ENCODE measurements around the gene TCTN1.

Gene TCTN1

DNA sequence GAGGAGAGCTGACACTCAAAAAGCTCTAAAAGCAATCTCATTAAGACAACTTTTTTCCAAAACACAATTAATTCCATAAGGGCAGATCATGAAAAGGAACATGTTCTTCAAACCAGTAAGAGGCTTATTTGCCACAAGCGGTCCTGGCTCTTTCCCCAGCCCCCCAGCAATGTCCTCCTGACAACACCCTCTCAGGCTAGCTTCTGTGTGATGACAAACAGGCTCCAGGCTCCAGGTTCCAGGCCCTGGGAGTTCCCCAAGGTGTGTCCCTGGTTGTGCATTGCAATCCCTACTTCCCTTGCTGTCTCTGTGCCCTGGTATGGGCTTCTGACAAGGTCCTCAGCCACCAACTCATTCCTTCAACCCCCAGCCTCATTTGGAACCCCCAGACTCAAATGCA lies 66.1 kb downstream of the TCTN1 start:
- no peak for DNase-seq (ENCODE audit: low read depth in 2 of 2)

DNA sequence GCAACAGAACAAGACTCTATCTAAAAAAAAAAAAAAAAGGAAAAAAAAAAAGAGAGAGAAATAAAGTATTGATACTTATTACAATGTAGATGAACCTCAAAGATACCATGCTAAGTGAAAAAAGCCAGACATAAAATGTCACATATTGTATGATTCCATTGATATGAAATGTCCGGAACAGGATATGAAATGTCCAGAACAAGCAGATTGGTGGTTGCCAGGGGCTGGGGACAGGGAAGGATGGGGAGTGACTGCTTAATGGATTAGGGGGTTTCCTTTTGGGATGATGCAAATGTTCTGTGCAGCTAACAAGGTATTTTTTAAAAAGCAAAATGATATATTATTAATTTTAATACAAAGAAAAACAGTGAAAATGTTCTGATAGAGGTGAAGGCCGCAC lies 70.0 kb downstream of the TCTN1 start:
- no peak for DNase-seq (ENCODE audit: low read depth in 2 of 2)

DNA sequence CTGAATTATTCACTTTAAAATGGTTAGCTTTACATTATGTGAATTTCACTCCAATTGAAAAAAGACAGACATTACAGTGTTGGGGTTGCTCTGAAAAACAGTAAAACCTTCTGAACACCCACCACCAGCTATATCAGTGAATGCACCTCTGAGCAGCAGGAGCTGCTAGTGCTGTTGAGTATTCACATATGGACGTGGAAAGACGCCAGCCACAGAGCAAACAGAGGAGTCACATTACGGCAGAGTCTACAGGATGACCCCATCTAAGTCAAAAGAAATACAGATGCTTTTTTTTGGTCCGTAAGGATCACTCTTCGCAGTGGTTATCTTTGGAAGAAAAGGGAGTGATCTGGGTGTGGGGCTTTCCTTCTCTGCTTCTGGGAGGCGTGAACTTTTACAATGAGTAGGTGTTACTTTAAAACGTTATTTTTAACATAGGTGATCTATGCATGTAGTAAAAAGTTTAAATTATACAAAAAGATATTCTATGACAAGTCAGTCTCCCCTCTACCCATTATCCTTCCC lies 70.4 kb downstream of the TCTN1 start:
- no peak for DNase-seq (ENCODE audit: low read depth in 2 of 2)

DNA sequence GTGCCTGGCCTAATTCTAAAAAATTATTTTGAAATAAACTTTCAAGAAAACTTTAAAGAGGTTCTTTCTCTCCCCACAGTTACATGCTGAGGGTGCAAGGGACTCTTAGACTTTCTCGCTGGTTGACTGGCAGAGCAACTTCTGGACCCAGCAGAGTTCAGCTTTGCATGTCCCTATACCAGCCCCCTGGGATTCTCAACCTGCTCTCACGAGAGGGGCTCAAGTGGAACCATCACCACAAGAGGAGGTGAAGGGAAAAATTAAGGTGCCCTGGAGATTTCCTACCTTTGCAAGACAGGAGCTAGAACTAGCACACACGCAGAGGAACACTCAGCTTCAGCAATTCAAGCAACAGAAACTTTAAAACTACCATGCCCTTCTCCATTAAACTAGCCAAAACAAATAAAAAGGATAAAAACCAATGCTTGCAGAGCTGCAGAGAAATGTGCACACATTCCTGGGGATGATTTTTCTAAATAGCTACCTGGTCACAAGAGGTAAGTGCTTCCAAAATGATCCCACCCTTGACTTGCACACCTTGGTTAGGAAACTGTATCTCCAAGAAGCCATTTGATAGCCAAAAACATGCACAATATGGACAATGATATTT lies 72.5 kb downstream of the TCTN1 start:
- DNase-seq (ENCODE audit: low read depth in 2 of 2), result no peak

DNA sequence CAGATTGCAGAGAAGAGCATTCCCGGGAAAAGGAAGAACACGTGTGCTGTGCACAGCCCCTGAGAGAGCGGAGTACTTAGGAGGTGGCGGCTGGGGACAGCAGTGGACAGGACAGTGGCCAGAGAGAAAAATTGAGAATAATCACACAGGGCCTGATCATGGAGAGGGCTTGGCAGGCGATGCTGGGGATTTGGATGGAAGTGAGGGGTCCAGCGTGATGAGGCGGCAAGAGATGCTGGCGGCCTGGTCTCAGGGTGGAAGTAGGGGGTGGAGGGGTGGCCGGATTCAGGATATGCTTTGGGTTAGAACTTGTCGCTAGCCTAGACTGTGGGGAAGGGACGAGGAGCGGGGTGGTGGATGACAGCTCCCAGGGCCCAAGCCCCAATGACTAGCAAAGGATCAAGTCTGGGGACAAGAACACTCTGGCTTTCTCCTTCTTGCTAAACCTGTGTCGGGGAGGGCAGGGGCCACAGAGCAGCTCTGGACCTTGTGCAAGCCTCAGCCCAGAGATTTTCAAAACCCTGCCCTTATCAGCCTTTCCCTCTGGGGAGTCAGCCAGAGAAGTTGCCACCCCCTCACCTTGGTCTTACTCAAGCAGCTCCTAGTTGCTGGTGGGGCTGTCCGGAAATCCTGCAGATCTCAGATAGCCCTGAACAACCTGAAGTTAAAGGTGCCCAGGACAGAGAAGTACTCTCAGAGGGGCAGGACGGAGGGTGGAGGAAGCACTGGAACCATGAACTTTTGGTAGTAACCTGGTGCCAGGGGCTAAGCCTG lies 73.7 kb downstream of the TCTN1 start:
- no peak for DNase-seq (ENCODE audit: low read depth in 2 of 2)

DNA sequence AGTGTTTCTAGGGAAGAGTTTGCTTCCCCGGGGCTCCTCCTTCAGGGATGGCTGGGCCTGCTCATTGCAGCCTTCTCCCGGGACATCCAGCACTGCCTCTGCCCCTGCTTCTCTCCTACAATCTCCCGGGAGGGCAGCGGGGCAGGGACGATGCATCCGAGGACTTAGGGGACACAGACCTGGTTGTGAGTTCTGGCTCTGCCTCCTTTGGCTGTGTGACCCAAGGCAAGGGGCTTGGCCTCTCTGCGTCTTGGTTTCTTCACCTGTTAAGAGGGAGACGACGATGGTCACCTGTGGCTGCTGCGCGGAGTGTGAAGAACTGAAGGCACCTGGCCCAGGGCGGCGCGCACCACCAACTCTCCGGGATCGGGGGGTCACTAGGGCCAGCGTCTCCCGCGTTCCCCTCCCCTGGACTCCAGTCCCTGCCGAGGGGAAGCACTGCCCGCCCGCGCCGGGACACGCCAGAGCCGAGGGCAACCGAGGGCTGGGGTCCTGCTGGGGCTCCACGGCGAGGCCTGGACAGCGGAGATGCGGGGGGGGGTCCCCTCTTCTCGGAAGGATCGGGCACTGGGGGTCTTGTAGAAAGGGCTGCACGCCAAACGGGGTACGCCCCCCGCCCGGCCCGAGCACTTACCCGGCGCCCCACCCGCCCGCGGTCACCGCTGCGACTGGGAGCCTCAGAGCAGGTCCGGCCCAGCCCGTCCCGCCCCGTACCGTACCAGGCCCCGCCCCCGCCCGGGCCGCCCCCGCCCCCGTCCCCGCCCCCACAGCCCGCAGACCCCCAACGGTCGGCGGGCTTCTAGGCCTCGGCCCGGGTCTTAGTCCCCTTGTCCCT lies 74.7 kb downstream of the TCTN1 start, which contains the start of gene HVCN1:
TSS of gene HVCN1 (minus strand) at position 670 of the 835 bp plus-strand sequence. CDS start 5,870 bp downstream, outside the sequence.
- DNase-seq (ENCODE audit: low read depth in 2 of 2), result no peak

DNA sequence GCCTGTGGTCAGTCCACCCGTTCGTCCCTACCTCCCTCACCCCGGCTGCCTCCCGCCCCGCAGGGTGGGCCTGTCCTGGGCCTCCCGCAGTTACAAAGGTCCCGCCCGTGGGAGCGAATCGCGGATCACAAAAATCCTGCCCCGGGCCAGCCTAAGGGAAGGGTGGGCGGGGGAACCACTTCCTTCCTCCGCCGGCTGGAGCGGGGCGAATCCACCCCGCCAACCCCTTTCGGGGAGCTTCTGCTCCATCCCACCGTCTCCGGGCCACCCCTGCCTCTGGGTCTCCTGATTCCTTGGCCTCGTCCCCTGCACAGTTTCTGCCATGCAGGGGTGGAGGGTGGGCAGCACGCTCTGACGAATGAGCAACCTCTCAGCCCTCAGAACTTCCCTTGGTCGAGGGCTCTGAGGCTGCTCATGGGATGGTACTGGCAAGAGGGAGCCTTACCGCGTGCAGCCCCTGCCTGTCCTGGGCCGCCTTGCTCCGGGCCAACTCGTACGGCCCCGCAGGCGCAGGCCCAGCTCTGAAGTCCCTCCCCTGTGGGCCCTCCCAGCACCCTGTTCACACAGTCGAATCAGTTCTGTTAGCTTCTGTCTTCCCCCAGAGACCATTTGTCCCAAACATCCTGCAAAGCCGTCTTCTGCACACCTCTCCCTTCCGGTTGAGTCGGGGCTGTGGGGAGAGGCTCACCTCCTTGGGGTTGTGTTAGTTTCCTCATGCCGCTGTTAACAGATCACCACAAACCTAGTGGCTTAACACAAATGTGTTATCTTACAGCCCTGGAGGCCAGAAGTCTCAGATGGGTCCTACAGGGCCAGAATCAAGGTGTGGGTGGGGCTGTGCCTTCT lies 75.6 kb downstream of the TCTN1 start:
- DNase-seq (ENCODE audit: low read depth in 2 of 2), result peak; percentile 12 to 23

DNA sequence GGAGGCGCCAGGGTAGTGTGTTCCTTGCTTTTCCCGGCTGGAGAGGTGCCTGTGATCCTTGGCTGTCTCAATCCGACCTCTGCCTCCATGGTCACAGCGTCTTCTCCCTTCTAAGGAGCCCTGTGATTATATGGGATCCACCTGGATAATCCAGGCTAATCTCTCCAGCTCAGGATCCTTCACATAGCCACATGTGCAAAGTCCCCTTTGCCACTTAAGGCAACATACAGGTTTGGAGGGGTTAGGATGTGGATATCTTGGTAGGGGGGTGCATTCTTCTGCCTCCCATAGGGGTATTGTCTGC lies 76.2 kb downstream of the TCTN1 start:
- DNase-seq (ENCODE audit: low read depth in 2 of 2), result no peak

DNA sequence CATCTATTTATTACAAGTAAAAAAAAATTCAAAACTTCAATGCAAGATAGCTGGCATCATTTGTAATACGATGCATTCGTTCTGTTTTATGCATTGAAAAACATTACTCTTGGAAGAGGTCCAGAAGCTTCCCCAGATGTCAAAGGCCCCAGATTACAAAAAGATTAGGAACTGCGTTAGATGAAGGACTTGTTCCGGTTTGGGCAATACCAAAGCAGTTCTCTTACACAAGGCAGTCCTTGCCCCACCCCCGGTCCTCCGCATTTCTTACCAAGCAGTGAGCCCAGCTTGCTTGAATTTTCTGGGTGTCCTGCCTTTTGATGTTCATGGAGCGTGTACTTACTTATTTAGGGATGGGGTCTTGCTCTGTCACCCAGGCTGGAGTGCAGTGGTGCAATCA lies 79.8 kb downstream of the TCTN1 start:
- DNase-seq (ENCODE audit: low read depth in 2 of 2), result no peak

DNA sequence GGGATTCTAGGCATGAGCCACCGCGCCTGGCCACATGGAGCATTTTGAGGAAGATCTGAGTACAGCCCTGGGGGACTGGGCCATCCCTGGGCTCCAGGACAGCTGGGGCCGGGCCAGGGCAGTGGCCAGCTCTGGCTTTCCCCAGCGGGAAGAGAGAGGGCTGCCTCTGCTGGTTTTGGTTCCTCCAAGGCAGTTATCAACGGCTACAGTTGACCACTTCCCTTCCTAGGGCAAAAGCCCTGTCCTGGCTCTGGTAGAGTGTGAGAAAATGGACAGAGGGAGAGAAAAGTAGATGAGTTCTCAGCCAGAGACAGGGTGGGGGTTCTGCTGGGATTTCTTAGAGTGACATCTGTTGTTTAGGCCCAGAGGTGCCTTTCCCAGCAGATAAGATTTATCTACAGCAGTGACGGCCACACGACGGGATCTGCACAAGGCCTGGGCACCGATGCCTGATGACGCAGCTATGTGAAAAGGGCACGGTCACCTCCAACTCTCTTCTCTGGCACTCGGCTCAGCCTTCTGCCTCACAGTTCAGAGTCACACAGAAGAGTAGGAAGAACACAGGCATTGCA lies 80.5 kb downstream of the TCTN1 start:
- no peak for DNase-seq (ENCODE audit: low read depth in 2 of 2)

DNA sequence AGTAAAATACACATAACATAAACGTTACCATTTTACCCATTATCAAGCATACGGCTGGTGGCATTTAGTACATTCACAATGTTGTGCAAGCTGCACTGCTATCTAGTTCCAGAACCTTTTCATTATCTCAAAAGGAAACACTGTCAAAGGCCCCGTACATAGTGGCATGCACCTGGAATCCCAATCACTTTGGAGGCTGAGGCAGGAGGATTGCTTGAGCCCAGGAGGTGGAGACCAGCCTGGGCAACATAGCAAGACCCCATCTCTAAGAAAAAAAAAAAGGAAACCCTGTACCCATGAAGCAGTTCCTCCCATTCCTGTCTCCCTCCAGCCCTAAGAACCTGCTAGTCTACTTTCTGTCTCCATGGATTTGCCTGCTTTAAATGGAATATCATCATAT lies 82.4 kb downstream of the TCTN1 start:
- DNase-seq (ENCODE audit: low read depth in 2 of 2), result no peak

DNA sequence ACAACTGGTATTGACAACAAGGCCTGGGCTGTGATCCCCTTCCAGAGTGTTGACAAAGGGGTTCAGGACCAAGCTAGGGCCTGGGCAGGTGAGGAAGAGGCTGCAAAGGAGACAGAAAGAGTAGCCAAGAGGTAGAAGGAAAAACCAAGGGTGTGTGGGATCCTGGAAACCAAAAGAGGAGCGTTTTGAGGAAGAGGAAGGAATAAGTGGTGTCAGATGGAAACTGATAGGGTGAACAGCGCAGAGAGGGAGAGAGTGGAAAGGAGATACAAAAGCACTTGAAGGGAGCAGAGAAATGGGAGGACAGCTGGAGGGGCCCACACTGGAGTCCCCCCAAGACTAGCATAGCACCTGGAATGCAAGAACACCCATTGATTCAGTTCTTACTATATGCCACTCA lies 83.3 kb downstream of the TCTN1 start:
- DNase-seq (ENCODE audit: low read depth in 2 of 2), result no peak

DNA sequence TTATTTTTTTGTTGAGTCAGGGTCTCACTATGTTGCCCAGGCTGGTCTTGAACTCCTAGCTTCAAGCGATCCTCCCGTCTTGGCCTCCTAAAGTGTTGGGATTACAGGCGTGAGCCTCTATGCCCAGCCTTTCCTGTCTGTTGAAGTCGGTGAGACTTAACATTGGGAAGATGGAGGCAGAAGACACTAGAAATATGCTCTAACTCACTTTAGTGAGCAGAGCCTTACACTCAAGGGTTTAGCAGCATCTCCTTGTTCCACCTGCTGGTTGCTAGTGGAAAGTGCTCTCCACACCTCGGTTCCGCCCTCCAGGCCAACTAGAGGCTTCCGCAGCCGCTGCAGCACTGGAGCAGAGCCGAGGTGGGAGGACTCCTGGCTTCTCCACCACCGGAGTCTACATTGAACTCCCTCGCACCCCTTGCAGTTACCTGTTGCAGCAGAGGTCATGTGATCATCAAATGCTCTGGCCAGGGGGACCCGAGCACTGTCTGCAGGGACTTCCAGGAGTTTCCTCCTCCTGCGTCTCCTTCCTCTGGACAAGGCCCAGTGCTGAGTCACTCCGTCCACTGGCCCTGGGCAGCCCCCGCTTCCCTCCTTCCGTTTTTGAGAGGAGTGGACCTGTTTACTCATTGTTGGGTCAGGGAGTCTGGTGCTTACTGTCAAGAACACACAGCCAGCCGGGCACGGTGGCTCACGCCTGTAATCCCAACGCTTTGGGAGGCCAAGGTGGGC lies 84.4 kb downstream of the TCTN1 start:
- peak; percentile 72 to 76 for DNase-seq (ENCODE audit: low read depth in 2 of 2)

Data from stimulated activated CD4-positive, alpha-beta T cell treated with anti-CD3 and anti-CD28 coated beads, Interleukin-15, amount 100 ng/mL, for 48 hours (primary cell).